HepG2 (cell line): Measurements from ENCODE around the gene DTNA. TPM values are rescaled to one million over a fixed set of nuclear protein-coding genes. Genes with fewer than 3 reads are reported as not detected.

Source experiments
- CREM ChIP-seq, 2 experiments: sonication (generic) in 1 of 2; formaldehyde crosslinking in 1 of 2; IDR thresholded peaks; 2 replicates each; pipeline versions ENCODE4 v1.4.0 to v1.6.1; 2016 to 2020; ENCODE audit warnings: antibody characterized with exemption in 1 of 2, mild to moderate bottlenecking in 1 of 2, missing genetic modification reagents in 1 of 2
- EP300 ChIP-seq, 3 experiments: sonication (generic) in 1 of 3; formaldehyde crosslinking in 1 of 3; IDR thresholded peaks; 2 replicates each; pipeline versions ENCODE4 v1.5.1 to v1.6.1; 2011 to 2020; ENCODE audit warnings: low read depth in 2 of 3, low read length in 2 of 3, borderline replicate concordance in 1 of 3, improper control_type of control experiment in 1 of 3, mild to moderate bottlenecking in 1 of 3, missing genetic modification reagents in 1 of 3, moderate library complexity in 1 of 3
- FOXJ3 ChIP-seq: sonication (generic); formaldehyde crosslinking; IDR thresholded peaks from 2 replicates; pipeline ENCODE4 v1.4.0; 2020; ENCODE audit warnings: missing genetic modification reagents, mild to moderate bottlenecking, borderline replicate concordance
- FOXP4 ChIP-seq: sonication (generic); formaldehyde crosslinking; IDR thresholded peaks from 2 replicates; pipeline ENCODE4 v1.4.0; 2020; ENCODE audit warnings: missing genetic modification reagents
- GATAD2A ChIP-seq: IDR thresholded peaks from 2 replicates; pipeline ENCODE4 v1.6.1; 2016
- HMG20A ChIP-seq: IDR thresholded peaks from 2 replicates; pipeline ENCODE4 v1.6.1; 2016; ENCODE audit warnings: borderline replicate concordance
- NCOA2 ChIP-seq: sonication (generic); formaldehyde crosslinking; IDR thresholded peaks from 2 replicates; pipeline ENCODE4 v1.8.0; 2022; ENCODE audit warnings: inconsistent platforms
- RXRB ChIP-seq: IDR thresholded peaks from 2 replicates; pipeline ENCODE4 v1.6.1; 2016; ENCODE audit warnings: borderline replicate concordance, missing genetic modification reagents, missing compliant biosample characterization
- SAFB2 ChIP-seq: sonication (generic); formaldehyde crosslinking; IDR thresholded peaks from 2 replicates; pipeline ENCODE4 v1.5.1; 2020; ENCODE audit warnings: missing genetic modification reagents, low read depth, mild to moderate bottlenecking, borderline replicate concordance
- SOX13 ChIP-seq, 3 experiments: fragments of 450-650 bp in 1 of 3; sonication (generic) in 1 of 3; formaldehyde crosslinking in 1 of 3; IDR thresholded peaks in 2 of 3; conservative IDR thresholded peaks in 1 of 3; 2 replicates each; pipeline versions ENCODE4 v1.5.0 to v1.6.1; 2016 to 2020; ENCODE audit warnings: antibody characterized with exemption in 1 of 3, mild to moderate bottlenecking in 1 of 3, missing compliant biosample characterization in 1 of 3, missing genetic modification reagents in 1 of 3, moderate library complexity in 1 of 3
- TBL1XR1 ChIP-seq: fragments of 150-350 bp; IDR thresholded peaks from 2 replicates; pipeline ENCODE4 v1.6.1; 2014; ENCODE audit warnings: borderline replicate concordance, low read length; ENCODE audit not compliant: partially characterized antibody
- TCF7 ChIP-seq: sonication (generic); IDR thresholded peaks from 2 replicates; pipeline ENCODE4 v1.6.1; 2016; ENCODE audit warnings: antibody characterized with exemption, low read depth
- TEAD3 ChIP-seq: optimal IDR thresholded peaks from 2 replicates; pipeline ENCODE3; 2016; ENCODE audit warnings: borderline replicate concordance
- ZBTB20 ChIP-seq: sonication (generic); formaldehyde crosslinking; IDR thresholded peaks from 2 replicates; pipeline ENCODE4 v1.8.1; 2023; ENCODE audit warnings: missing genetic modification reagents, low read depth, mild to moderate bottlenecking, borderline replicate concordance
- ZBTB37 ChIP-seq: sonication (generic); formaldehyde crosslinking; IDR thresholded peaks from 2 replicates; pipeline ENCODE4 v1.4.0; 2020; ENCODE audit warnings: mild to moderate bottlenecking, missing genetic modification reagents
- ZNF629 ChIP-seq: sonication (generic); formaldehyde crosslinking; conservative IDR thresholded peaks from 2 replicates; pipeline ENCODE4 v1.5.0; 2020; ENCODE audit warnings: missing genetic modification reagents
- polyA plus RNA-seq, 8 experiments: library from polyadenylated mRNA; depleted of rRNA in 3 of 8; stranded (reverse) in 7 of 8; unstranded in 1 of 8; fragments of >200 nt; fragmentation: Illumina TruSeq in 4 of 8; extraction: Trizol in 4 of 8; gene quantifications; 2 replicates each; pipeline versions ENCODE4 v1.2.1 to v1.2.3, GENCODE V29; 2011 to 2016; ENCODE audit warnings: low read depth in 4 of 8, missing spikeins in 1 of 8, mixed read lengths in 1 of 8; ENCODE audit not compliant: insufficient read depth in 1 of 8
- total RNA-seq, 5 experiments: library from RNA; depleted of rRNA; stranded (reverse); fragments of >200 nt; fragmentation: Illumina TruSeq; extraction: Trizol; gene quantifications; 2 replicates each; pipeline ENCODE4 v1.2.3, GENCODE V29; 2016; ENCODE audit warnings: low read depth in 1 of 5
- TF ChIP-seq, protein P1 (sequence below): IDR thresholded peaks from 2 replicates; pipeline ENCODE4 v1.4.0; 2020; ENCODE audit warnings: mild to moderate bottlenecking, missing genetic modification reagents
- TF ChIP-seq, protein P2 (sequence below): sonication (generic); formaldehyde crosslinking; IDR thresholded peaks from 2 replicates; pipeline ENCODE4 v1.4.0; 2020; ENCODE audit warnings: low read depth, mild to moderate bottlenecking, missing genetic modification reagents

The DTNA gene
- total and polyA plus RNA-seq, 2 of the 13 experiments (the other 11 are each of a cell fraction or from before 2014, with no cell fraction given), result 8.5 to 29.0 TPM

GRCh38 chr18:34911661-34912384 is 201.7 kb downstream of the DTNA start (continued):
- TF ChIP-seq FOXP4 (CRISPR knock-in tag), result peak; percentile 76
- peak in 1 of 2 experiments; percentile 87; a peak in 2 of 4 replicates for TF ChIP-seq EP300 (IDR thresholded peaks at IDR 0.05; ENCODE audit: low read depth in 2 of 2, low read length in 2 of 2)
- no peak; the same call in 1 of the 2 replicates for TF ChIP-seq EP300 (CRISPR knock-in tag; IDR thresholded peaks at IDR 0.05; ENCODE audit: borderline replicate concordance)
- TF ChIP-seq ZNF629, result 0 out of 2 replicates have a peak, but pooled peaks have one; percentile 27
- TF ChIP-seq CREM (IDR thresholded peaks at IDR 0.05), result peak; percentile 52
- TF ChIP-seq CREM (CRISPR knock-in tag; IDR thresholded peaks at IDR 0.05), result no peak
- TF ChIP-seq HMG20A, result peak; percentile 68; the same call in 1 of the 2 replicates
- TF ChIP-seq FOXJ3 (CRISPR knock-in tag), result 0 out of 2 replicates have a peak, but pooled peaks have one; percentile 21
- TF ChIP-seq ZBTB37, result peak; percentile 44; the same call in 1 of the 2 replicates
- TF ChIP-seq GATAD2A (CRISPR knock-in tag), result peak; percentile 80; the same call in 1 of the 2 replicates
- TF ChIP-seq TEAD3 (CRISPR knock-in tag), result peak; percentile 82
- 0 out of 2 replicates have a peak, but pooled peaks have one; percentile 12 for TF ChIP-seq SOX13 (IDR thresholded peaks at IDR 0.05)
- TF ChIP-seq SOX13 (CRISPR knock-in tag; conservative IDR thresholded peaks at IDR 0.05 in 1 of 2, IDR thresholded peaks at IDR 0.05 in 1 of 2), result peak in 1 of 2 experiments; percentile 93; a peak in 2 of 4 replicates
- peak; percentile 34 for TF ChIP-seq TBL1XR1
- TF ChIP-seq ZBTB20, result peak; percentile 90; the same call in 1 of the 2 replicates
- TF ChIP-seq, protein P1, sequence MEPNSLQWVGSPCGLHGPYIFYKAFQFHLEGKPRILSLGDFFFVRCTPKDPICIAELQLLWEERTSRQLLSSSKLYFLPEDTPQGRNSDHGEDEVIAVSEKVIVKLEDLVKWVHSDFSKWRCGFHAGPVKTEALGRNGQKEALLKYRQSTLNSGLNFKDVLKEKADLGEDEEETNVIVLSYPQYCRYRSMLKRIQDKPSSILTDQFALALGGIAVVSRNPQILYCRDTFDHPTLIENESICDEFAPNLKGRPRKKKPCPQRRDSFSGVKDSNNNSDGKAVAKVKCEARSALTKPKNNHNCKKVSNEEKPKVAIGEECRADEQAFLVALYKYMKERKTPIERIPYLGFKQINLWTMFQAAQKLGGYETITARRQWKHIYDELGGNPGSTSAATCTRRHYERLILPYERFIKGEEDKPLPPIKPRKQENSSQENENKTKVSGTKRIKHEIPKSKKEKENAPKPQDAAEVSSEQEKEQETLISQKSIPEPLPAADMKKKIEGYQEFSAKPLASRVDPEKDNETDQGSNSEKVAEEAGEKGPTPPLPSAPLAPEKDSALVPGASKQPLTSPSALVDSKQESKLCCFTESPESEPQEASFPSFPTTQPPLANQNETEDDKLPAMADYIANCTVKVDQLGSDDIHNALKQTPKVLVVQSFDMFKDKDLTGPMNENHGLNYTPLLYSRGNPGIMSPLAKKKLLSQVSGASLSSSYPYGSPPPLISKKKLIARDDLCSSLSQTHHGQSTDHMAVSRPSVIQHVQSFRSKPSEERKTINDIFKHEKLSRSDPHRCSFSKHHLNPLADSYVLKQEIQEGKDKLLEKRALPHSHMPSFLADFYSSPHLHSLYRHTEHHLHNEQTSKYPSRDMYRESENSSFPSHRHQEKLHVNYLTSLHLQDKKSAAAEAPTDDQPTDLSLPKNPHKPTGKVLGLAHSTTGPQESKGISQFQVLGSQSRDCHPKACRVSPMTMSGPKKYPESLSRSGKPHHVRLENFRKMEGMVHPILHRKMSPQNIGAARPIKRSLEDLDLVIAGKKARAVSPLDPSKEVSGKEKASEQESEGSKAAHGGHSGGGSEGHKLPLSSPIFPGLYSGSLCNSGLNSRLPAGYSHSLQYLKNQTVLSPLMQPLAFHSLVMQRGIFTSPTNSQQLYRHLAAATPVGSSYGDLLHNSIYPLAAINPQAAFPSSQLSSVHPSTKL (CRISPR knock-in tag), result peak; percentile 86; the same call in 1 of the 2 replicates
- 0 out of 2 replicates have a peak, but pooled peaks have one; percentile 40 for TF ChIP-seq TCF7
- TF ChIP-seq RXRB (CRISPR knock-in tag), result peak; percentile 55
- TF ChIP-seq, protein P2, sequence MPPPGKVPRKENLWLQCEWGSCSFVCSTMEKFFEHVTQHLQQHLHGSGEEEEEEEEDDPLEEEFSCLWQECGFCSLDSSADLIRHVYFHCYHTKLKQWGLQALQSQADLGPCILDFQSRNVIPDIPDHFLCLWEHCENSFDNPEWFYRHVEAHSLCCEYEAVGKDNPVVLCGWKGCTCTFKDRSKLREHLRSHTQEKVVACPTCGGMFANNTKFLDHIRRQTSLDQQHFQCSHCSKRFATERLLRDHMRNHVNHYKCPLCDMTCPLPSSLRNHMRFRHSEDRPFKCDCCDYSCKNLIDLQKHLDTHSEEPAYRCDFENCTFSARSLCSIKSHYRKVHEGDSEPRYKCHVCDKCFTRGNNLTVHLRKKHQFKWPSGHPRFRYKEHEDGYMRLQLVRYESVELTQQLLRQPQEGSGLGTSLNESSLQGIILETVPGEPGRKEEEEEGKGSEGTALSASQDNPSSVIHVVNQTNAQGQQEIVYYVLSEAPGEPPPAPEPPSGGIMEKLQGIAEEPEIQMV, result no peak
- TF ChIP-seq NCOA2 (CRISPR knock-in tag), result peak; percentile 81
- TF ChIP-seq SAFB2 (CRISPR knock-in tag), result no peak
